ENCODE results near the gene EML4.
"Not testable (repeated sequence)": the region's sequence is repeated elsewhere in the genome, so short reads cannot be mapped to it uniquely, and the experiment has no call there.

The EML4 gene

GRCh38 chr2:42128721-42129486, 40.2 kb upstream of the EML4 start:
- H3K4me3 ChIP-seq (ENCODE audit: low read depth, low read length): no peak overlapping the region
- TF ChIP-seq CTCF (IDR thresholded peaks at IDR 0.05; ENCODE audit: low read depth, low read length): no peak

GRCh38 chr2:42129487-42129852, 39.7 kb upstream of the EML4 start:
- no peak overlapping the region for H3K4me3 ChIP-seq (ENCODE audit: low read depth, low read length)
- TF ChIP-seq CTCF (IDR thresholded peaks at IDR 0.05; ENCODE audit: low read depth, low read length): no peak

- H3K4me3 ChIP-seq (ENCODE audit: low read depth, low read length): no peak overlapping the region
- no peak for TF ChIP-seq CTCF (IDR thresholded peaks at IDR 0.05; ENCODE audit: low read depth, low read length)
Observed at GRCh38 chr2:42129947-42130346, 39.2 kb upstream of the EML4 start.

GRCh38 chr2:42130858-42131257, 38.3 kb upstream of the EML4 start:
- not testable (repeated sequence) for H3K4me3 ChIP-seq (ENCODE audit: low read depth, low read length)

GRCh38 chr2:42132191-42132965, 36.8 kb upstream of the EML4 start:
- H3K4me3 ChIP-seq (ENCODE audit: low read depth, low read length): peak overlapping the region; percentile 44
- no peak for TF ChIP-seq CTCF (IDR thresholded peaks at IDR 0.05; ENCODE audit: low read depth, low read length)

GRCh38 chr2:42132966-42133641, 36.0 kb upstream of the EML4 start:
- peak overlapping the region; percentile 44 for H3K4me3 ChIP-seq (ENCODE audit: low read depth, low read length)
- TF ChIP-seq CTCF (IDR thresholded peaks at IDR 0.05; ENCODE audit: low read depth, low read length): no peak

- TF ChIP-seq CTCF (IDR thresholded peaks at IDR 0.05; ENCODE audit: low read depth, low read length): no peak
- H3K4me3 ChIP-seq (ENCODE audit: low read depth, low read length): no peak overlapping the region
Observed at GRCh38 chr2:42133771-42134195, 35.4 kb upstream of the EML4 start.

GRCh38 chr2:42134401-42134932, 34.7 kb upstream of the EML4 start:
- H3K4me3 ChIP-seq (ENCODE audit: low read depth, low read length): not testable (repeated sequence)
